Trophoblast cell (in vitro differentiated cells and primary cell): ENCODE data around the gene POLR1C. TPM values are rescaled to one million over a fixed set of nuclear protein-coding genes. Genes with fewer than 3 reads are reported as not detected.
"Not testable (repeated sequence)": the region's sequence is repeated elsewhere in the genome, so short reads cannot be mapped to it uniquely, and the experiment has no call there.

ENCODE experiments used
- DNase-seq, 2 donors: peaks; one replicate each; pipeline ENCODE4 v3.0.0-alpha.2; 2016
- H2AFZ ChIP-seq: 2 replicates; pipeline ENCODE4 v1.6.1; 2013; ENCODE audit warnings: low read length, moderate library complexity, mild to moderate bottlenecking; ENCODE audit not compliant: insufficient read depth, poor library complexity
- H2AK5ac ChIP-seq: 2 replicates; pipeline ENCODE4 v1.6.1; 2013; ENCODE audit warnings: mild to moderate bottlenecking, low read length
- H2BK120ac ChIP-seq: 2 replicates; pipeline ENCODE4 v1.6.1; 2013; ENCODE audit warnings: low read length, mild to moderate bottlenecking, moderate library complexity; ENCODE audit not compliant: insufficient read depth, poor library complexity
- H2BK12ac ChIP-seq: 2 replicates; pipeline ENCODE4 v1.6.1; 2013; ENCODE audit warnings: mild to moderate bottlenecking, low read length, moderate library complexity
- H2BK5ac ChIP-seq: 2 replicates; pipeline ENCODE4 v1.6.1; 2013; ENCODE audit warnings: low read length, low read depth, moderate library complexity, mild to moderate bottlenecking; ENCODE audit not compliant: poor library complexity
- H3K14ac ChIP-seq: 2 replicates; pipeline ENCODE4 v1.6.1; 2013; ENCODE audit warnings: mild to moderate bottlenecking, low read length
- H3K18ac ChIP-seq: 2 replicates; pipeline ENCODE4 v1.6.1; 2013; ENCODE audit warnings: mild to moderate bottlenecking, low read length
- H3K23ac ChIP-seq: 2 replicates; pipeline ENCODE4 v1.6.1; 2013; ENCODE audit warnings: low read length
- H3K27ac ChIP-seq: 2 replicates; pipeline ENCODE4 v1.5.1; 2013; ENCODE audit warnings: low read depth, mild to moderate bottlenecking, inconsistent platforms, low read length, moderate library complexity
- H3K27me3 ChIP-seq: 2 replicates; pipeline ENCODE4 v1.6.1; 2013; ENCODE audit warnings: inconsistent platforms, mild to moderate bottlenecking, low read length, moderate library complexity; ENCODE audit not compliant: insufficient read depth
- H3K36me3 ChIP-seq, 2 experiments: 1 replicate in 1 of 2; 2 replicates in 1 of 2; pipeline ENCODE4 v1.6.1; 2013; ENCODE audit warnings: low read length in 2 of 2, mild to moderate bottlenecking in 2 of 2, moderate library complexity in 1 of 2; ENCODE audit not compliant: insufficient read depth in 2 of 2, control insufficient read depth in 1 of 2
- H3K4ac ChIP-seq: 2 replicates; pipeline ENCODE4 v1.6.1; 2013; ENCODE audit warnings: low read depth, mild to moderate bottlenecking, low read length, moderate library complexity
- H3K4me1 ChIP-seq, 2 experiments: 1 replicate in 1 of 2; 2 replicates in 1 of 2; pipeline ENCODE4 v1.6.1; 2013; ENCODE audit warnings: low read length in 2 of 2, mild to moderate bottlenecking in 2 of 2, moderate library complexity in 1 of 2; ENCODE audit not compliant: insufficient read depth in 2 of 2, control insufficient read depth in 1 of 2
- H3K4me2 ChIP-seq: 2 replicates; pipeline ENCODE4 v1.6.1; 2013; ENCODE audit warnings: inconsistent platforms, mild to moderate bottlenecking, low read length, moderate library complexity
- H3K4me3 ChIP-seq: 2 replicates; pipeline ENCODE4 v1.5.1; 2013; ENCODE audit warnings: mild to moderate bottlenecking, low read depth, low read length, inconsistent platforms
- H3K79me1 ChIP-seq: one replicate; pipeline ENCODE4 v1.6.1; 2013; ENCODE audit warnings: low read length
- H3K79me2 ChIP-seq: 2 replicates; pipeline ENCODE4 v1.6.1; 2013; ENCODE audit warnings: low read length, mild to moderate bottlenecking; ENCODE audit not compliant: control insufficient read depth, insufficient read depth, poor library complexity
- H3K9ac ChIP-seq: 2 replicates; pipeline ENCODE4 v1.6.1; 2013; ENCODE audit warnings: mild to moderate bottlenecking, low read length
- H3K9me3 ChIP-seq: 2 replicates; pipeline ENCODE4 v1.6.1; 2013; ENCODE audit warnings: low read depth, mild to moderate bottlenecking, control low read depth, inconsistent platforms, low read length; ENCODE audit not compliant: insufficient read depth
- H4K12ac ChIP-seq: 2 replicates; pipeline ENCODE4 v1.6.1; 2013; ENCODE audit warnings: low read depth, mild to moderate bottlenecking, low read length, moderate library complexity
- H4K8ac ChIP-seq: 2 replicates; pipeline ENCODE4 v1.6.1; 2013; ENCODE audit warnings: low read depth, mild to moderate bottlenecking, low read length, moderate library complexity
- H4K91ac ChIP-seq: one replicate; pipeline ENCODE4 v1.6.1; 2013; ENCODE audit warnings: low read depth, mild to moderate bottlenecking, low read length, moderate library complexity
- WGBS: extraction: QIAGEN DNeasy Blood & Tissue Kit; methylation state at CpG from one replicate; pipeline ENCODE4 v1.1.7; 2013; ENCODE audit warnings: missing lambda C conversion rate; ENCODE audit not compliant: insufficient read length, insufficient coverage; ENCODE audit errors: extremely low coverage; 5-methylcytosine and 5-hydroxymethylcytosine counted together
- polyA plus RNA-seq: library from polyadenylated mRNA; stranded (reverse); fragments of 200-250 nt; gene quantifications from 2 replicates; pipeline ENCODE4 v1.2.3, GENCODE V29; 2013

The POLR1C gene, protein sequence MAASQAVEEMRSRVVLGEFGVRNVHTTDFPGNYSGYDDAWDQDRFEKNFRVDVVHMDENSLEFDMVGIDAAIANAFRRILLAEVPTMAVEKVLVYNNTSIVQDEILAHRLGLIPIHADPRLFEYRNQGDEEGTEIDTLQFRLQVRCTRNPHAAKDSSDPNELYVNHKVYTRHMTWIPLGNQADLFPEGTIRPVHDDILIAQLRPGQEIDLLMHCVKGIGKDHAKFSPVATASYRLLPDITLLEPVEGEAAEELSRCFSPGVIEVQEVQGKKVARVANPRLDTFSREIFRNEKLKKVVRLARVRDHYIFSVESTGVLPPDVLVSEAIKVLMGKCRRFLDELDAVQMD
- polyA plus RNA-seq = 23.9 and 25.0 TPM in 2 replicates

DNA sequence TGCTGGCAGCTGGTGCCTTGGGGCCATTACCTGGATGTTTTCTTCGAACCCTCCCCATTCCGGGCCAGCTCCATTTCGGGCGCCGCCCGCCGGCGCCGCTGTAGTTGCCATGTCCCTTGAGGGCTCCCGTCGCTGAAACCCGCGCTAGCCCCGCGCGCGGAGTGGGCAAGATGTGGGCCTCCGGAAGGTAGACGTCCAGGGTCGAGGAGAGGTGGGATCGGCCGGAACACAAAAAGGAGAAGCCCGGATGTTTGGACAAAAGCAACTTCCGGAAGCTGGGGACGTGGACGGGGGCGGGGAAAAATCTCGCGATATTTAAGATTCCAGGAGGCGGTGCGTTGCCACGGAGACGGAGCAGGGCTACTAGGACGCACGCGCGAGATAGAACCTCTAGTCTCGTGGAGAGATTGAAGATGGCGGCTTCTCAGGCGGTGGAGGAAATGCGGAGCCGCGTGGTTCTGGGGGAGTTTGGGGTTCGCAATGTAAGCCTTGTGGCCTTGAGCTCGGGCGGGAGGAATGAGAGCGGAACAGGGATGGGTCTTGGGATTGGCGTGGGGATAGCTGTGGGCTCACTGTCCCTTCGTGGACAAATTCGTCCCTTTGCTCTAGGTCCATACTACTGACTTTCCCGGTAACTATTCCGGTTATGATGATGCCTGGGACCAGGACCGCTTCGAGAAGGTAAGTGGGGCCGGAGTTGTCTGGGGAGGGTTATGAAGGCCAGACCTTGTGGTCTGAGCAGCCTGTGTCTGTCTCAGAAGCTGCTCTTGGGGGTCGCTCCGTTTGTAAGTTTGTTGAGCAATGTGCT is at the start of gene POLR1C, which contains the start of gene YIPF3:
POLR1C (plus strand) TSS at position 393 of the 808 bp plus-strand sequence; CDS start at position 414, 21 bp downstream.
YIPF3 (minus strand) TSS at position 230 of the 808 bp plus-strand sequence; CDS start at position 111, 119 bp downstream.
- H3K14ac ChIP-seq = peak within 1 kb of the TSS; percentile 96
- H2BK5ac ChIP-seq = peak within 1 kb of the TSS; percentile 81
- H3K36me3 ChIP-seq = peaks cover 44 to 56% of the 10 kb centered on the region in 2 experiments
- H4K12ac ChIP-seq = peak within 1 kb of the TSS; percentile 96
- H3K9me3 ChIP-seq = no peaks in the 10 kb centered on the region
- no peaks in the 10 kb centered on the region for H3K27me3 ChIP-seq
- peak within 1 kb of the TSS; percentile 99 for H2AFZ ChIP-seq
- peak within 1 kb of the TSS; percentile 82 for H3K4me2 ChIP-seq
- no peak within 1 kb of the TSS for H2BK12ac ChIP-seq
- H2AK5ac ChIP-seq = peak within 1 kb of the TSS; percentile 94
- peak within 1 kb of the TSS; percentile 89 for H3K18ac ChIP-seq
- peak; percentile 98 to 100 for DNase-seq
- H3K4me3 ChIP-seq = peak within 1 kb of the TSS; percentile 94
- H4K8ac ChIP-seq = peak within 1 kb of the TSS; percentile 99
- peak within 1 kb of the TSS; percentile 81 for H3K27ac ChIP-seq
- peak within 1 kb of the TSS; percentile 99 for H3K9ac ChIP-seq
- H3K23ac ChIP-seq = no peak within 1 kb of the TSS
- H3K79me1 ChIP-seq = peaks cover 9% of the 10 kb centered on the region
- WGBS = no CpG with 5 or more reads among the region's 57 CpGs
- H3K4me1 ChIP-seq = peaks cover 9 to 12% of the 10 kb centered on the region in 2 experiments
- peak within 1 kb of the TSS; percentile 96 for H2BK120ac ChIP-seq
- peak within 1 kb of the TSS; percentile 95 for H4K91ac ChIP-seq
- H3K4ac ChIP-seq = peak within 1 kb of the TSS; percentile 95
- peaks cover 14% of the 10 kb centered on the region for H3K79me2 ChIP-seq

DNA sequence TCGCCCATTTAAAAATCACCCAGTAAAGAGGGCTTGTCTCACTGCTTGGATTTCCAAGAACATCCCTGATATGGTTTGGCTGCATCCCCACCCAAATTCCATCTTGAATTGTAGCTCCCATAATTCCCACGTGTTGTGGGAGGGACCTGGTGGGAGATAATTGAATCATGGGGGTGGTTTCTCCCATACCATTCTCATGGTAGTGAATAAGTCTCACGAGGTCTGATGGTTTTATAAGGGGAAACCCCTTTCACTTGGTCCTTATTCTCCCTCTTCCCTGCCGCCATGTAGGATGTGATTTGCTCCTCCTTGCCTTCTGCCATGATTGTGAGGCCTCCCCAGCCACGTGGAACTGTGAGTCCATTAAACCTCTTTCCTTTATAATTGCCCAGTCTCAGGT is 49.6 kb upstream of the POLR1C start:
- not testable (repeated sequence) for H4K8ac ChIP-seq, H3K18ac ChIP-seq, H4K12ac ChIP-seq, H2AFZ ChIP-seq, H4K91ac ChIP-seq, H3K79me1 ChIP-seq, H3K9me3 ChIP-seq, H3K23ac ChIP-seq, H3K9ac ChIP-seq, DNase-seq, H2BK120ac ChIP-seq, H3K4me3 ChIP-seq, H3K4me1 ChIP-seq, H3K36me3 ChIP-seq, H3K4ac ChIP-seq, H2BK12ac ChIP-seq, H3K14ac ChIP-seq, H3K27ac ChIP-seq, H3K27me3 ChIP-seq, H2AK5ac ChIP-seq, H2BK5ac ChIP-seq, H3K79me2 ChIP-seq, H3K4me2 ChIP-seq
- WGBS = no CpG with 5 or more reads among the region's 5 CpGs

DNA sequence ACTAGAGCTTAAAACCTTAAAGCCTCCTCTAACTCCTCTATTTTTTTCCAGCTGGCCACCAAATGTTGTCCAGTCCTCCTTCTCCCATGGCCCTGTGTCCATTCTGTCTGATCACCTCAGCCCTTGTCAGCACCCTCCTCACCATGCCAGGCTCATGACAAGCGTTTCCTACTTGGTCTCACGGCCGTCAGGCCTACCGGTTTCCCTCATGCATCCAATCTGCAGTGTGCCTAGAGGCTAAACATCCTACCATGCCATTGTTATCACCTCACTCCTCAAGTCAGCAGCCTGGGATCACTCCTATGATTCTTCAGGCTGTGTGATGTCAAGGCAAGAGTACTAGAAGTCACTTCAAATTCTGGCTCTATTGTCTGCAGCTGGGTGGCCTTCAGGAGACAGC is 49.1 kb upstream of the POLR1C start:
- Histone ChIP-seq H3K23ac (no peak overlapping the region), H3K18ac (no peak overlapping the region)
- no CpG with 5 or more reads among the region's 4 CpGs for WGBS

DNA sequence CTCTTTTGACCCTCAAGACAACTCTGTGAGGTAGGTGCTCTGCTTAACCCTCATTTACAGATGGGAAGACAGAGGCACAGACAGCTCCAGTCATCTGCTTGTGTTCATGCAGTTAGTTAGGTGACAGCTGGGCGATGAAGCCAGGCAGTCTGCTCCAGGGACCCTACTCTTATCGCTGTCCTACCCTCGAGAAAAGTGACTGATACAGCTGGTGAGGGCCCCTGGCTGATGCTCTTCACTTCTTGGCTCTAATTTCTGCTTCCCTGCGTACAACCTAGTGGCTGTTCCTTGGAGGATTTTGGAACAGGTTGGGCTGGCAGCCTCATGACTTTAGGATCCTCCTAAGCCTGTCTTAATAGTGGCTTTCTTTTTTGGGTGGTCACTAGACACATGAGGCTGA is 48.6 kb upstream of the POLR1C start:
- Histone ChIP-seq H3K79me2 (no peaks in the 10 kb centered on the region), H3K36me3 (no peaks in the 10 kb centered on the region), H3K23ac (no peak overlapping the region), H3K4me2 (no peak overlapping the region), H3K4me3 (no peak overlapping the region), H3K14ac (no peak overlapping the region), H2BK120ac (no peak overlapping the region), H4K8ac (no peak overlapping the region), H2BK12ac (no peak overlapping the region), H2BK5ac (no peak overlapping the region), H2AFZ (no peak overlapping the region), H3K79me1 (no peaks in the 10 kb centered on the region), H4K12ac (no peak overlapping the region), H3K4ac (no peak overlapping the region), H2AK5ac (no peak overlapping the region), H3K27ac (no peak overlapping the region), H3K4me1 (peaks cover 5 to 10% of the 10 kb centered on the region in 2 experiments), H4K91ac (no peak overlapping the region), H3K9ac (no peak overlapping the region), H3K9me3 (no peaks in the 10 kb centered on the region), H3K18ac (no peak overlapping the region), H3K27me3 (no peaks in the 10 kb centered on the region)
- no peak for DNase-seq
- no CpG with 5 or more reads among the region's 4 CpGs for WGBS

More for the DNA sequence above, 49.1 kb upstream of the POLR1C start:
- Histone ChIP-seq H3K4me1 (peaks cover 5 to 10% of the 10 kb centered on the region in 2 experiments), H3K4ac (no peak overlapping the region), H3K79me1 (no peaks in the 10 kb centered on the region), H3K14ac (no peak overlapping the region), H3K4me2 (no peak overlapping the region), H2BK5ac (no peak overlapping the region), H4K91ac (no peak overlapping the region), H3K9ac (no peak overlapping the region), H2BK12ac (no peak overlapping the region), H3K27me3 (no peaks in the 10 kb centered on the region), H3K9me3 (no peaks in the 10 kb centered on the region), H3K27ac (no peak overlapping the region), H2BK120ac (no peak overlapping the region), H3K79me2 (no peaks in the 10 kb centered on the region), H4K8ac (no peak overlapping the region), H3K4me3 (no peak overlapping the region), H2AK5ac (no peak overlapping the region), H3K36me3 (no peaks in the 10 kb centered on the region), H4K12ac (no peak overlapping the region), H2AFZ (no peak overlapping the region)
- DNase-seq = peak; percentile 93
